Fibroblast of lung (primary cell): ENCODE data around the gene PPFIBP2.

ENCODE experiments used
- CTCF ChIP-seq, 2 donors: IDR thresholded peaks in 1 of 2; conservative IDR thresholded peaks in 1 of 2; 1 replicate in 1 of 2; 2 replicates in 1 of 2; pipeline ENCODE4 v1.5.1; 2011 to 2012; ENCODE audit warnings: low read length in 2 of 2, control low read depth in 1 of 2, inconsistent platforms in 1 of 2, low read depth in 1 of 2, mild to moderate bottlenecking in 1 of 2
- EZH2 ChIP-seq: IDR thresholded peaks from 2 replicates; pipeline ENCODE4 v1.5.1; 2012; ENCODE audit warnings: low read length, control low read depth, mild to moderate bottlenecking; ENCODE audit errors: missing control alignments

- TF ChIP-seq CTCF (conservative IDR thresholded peaks at IDR 0.05 in 1 of 2, IDR thresholded peaks at IDR 0.05 in 1 of 2; ENCODE audit: low read depth in 1 of 2, low read length in 2 of 2) (no peak), EZH2 (no peak)
Observed at GRCh38 chr11:7617032-7617431, 103.2 kb downstream of the PPFIBP2 start.
